HG03378 (cell line): ENCODE data around the gene OR6B2.

Source experiments
- ATAC-seq: cut with Tn5 transposase; IDR thresholded peaks from one replicate; pipeline ENCODE4 v1.9.1; 2021; ENCODE audit warnings: mild to moderate bottlenecking, moderate library complexity; ENCODE audit not compliant: unreplicated experiment

OR6B2 gene

DNA sequence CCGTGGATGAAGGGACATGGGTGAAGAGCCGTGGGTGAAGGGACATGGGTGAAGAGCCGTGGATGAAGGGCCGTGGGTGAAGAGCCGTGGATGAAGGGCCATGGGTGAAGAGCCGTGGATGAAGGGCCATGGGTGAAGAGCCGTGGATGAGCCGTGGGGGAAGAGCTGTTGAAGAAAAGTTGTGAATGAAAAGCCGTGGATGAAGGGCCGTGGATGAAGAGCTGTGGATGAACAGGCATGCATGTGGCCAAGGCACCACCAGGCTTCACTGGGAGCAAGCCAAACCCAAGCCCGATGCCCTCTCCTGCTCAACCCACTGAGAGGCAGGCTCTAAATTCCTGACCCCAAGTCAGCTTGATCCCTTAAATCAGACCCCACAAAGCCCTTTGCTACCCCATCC is 12.5 kb upstream of the OR6B2 start:
- no peak for ATAC-seq

DNA sequence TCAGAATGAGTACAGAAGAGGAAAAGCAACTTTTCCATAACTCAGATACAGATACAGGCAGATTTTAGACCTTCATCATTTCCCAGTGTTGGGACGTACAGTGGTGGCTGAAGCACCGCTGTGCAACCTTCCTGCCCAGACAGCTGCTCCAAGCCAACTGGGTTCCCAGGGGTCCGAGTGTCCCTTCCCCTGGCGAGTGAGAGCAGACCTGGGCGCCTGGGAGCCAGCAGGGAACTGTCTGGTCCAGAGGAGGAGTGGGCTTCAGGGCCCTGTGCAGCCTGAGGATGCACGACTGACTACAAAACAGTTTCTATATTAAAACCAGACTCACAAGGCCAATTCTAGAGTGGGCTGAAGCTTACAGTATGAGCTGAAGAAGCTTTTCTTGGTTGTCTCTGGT is 11.1 kb upstream of the OR6B2 start:
- ATAC-seq = no peak

DNA sequence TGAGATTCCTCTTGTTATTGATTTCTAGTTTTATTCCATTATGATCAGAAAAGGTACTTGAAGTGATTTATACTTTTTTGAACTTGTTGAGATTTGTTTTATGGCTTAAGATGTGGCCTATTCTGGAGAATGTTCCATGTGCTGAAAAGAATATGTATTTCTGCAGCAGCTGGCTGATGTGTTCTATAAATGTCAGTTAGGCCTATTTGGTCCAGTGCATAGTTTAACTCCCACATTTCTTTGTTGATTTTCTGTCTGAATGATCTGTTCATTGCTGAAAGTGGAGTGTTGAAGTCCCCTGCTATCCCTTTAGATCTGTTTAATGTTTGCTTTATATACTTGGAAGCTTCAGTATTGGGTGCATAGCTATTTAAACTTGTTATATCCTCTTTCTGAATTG is 7.1 kb upstream of the OR6B2 start:
- no peak for ATAC-seq

DNA sequence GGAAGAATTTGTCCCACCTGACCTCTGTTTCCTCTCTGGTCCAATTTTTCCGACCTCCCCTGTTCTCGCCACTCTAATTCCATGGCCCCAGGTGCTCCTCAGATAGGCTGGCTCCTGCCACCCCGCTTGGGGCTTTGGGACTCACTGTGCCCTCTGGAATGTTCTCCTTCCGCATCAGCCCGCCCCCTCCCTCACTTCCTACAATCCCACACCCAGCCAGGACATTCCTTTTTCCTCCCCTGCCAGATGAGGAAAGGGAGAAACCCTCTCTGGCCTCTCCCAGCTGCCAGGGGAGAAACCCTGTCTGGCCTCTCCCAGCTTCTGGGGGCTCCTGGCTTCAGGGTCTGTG is 3.1 kb upstream of the OR6B2 start:
- ATAC-seq = no peak

DNA sequence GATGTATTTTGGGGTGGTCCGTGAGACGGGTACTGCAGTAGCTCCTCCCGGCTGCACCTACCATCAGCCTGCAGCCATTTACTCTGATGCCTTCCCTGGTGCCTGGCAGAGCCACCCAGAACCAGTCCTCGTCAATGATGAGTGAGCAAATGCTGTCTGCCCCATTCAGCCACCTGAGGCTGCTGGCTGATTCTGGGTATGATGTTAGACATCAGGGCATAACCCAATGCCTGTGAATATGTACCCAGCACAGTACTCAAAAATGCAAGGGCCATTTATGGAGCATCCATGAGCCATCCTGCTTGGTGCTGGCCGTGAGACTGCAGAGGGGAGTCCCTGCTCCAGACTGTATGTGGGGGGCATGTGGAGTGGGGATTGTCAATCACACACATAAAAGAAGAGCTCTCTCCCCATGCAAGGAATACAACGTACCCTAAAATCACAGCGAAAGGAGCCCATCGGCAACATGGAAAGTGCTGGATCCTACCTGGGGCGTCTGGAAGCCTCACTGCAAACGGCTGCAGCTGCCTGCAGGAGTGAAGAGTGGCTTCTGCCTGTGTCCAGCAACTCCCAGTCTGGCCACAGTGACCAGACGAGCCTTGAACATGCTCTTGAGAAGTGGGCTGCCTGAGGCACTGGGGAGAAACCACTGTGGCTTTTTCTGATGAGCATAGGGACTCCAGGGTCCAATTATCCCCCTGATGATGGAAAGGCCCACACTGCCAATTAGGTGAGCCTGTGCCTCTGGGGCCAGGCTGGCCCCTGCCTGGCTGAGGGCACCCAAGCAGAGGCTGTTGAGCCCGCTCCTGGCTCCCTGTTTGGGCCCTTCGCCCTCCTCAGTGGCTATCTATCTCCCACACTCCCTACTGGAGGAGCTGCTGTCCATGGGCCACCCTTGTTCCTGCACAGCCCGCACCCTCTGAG is 2.4 kb upstream of the OR6B2 start:
- ATAC-seq = no peak

DNA sequence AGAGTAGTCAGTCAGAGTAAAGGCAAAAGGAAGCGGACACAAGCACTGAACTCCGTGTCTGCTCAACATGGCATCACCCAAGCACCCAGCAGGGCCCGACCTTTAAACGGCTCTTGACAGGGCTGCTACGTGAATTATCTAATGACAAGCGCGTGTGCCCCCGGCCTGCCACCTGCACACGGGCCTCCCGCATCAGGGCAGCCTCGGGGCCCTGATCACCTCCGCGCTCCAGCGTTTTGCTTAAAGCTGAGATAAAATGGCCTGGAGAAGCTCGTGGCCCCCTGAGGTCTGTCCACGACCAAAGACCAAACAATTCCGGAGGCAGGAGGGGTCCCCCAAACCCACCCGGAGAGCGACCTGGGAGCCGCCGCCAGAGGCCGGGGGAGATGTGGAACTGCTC is 5.5 kb downstream of the OR6B2 start:
- ATAC-seq = no peak

DNA sequence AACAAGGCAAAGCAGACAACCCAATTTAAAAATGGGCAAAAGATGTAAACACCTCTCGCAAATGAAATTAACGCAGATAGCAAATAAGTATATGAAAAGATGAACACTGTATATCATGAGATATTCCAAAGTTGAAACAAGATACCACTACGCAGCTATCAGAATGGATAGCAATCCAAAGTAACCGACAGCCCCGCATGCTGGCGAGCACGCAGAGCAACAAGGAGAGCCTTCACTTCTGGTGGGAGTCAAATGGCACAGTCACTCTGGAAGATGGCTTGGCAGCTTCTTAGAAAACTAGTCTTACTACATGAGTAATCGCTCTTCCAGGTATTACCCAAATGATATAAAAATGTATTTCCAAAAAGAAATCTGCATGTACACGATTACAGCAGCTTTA is 6.4 kb downstream of the OR6B2 start:
- no peak for ATAC-seq

DNA sequence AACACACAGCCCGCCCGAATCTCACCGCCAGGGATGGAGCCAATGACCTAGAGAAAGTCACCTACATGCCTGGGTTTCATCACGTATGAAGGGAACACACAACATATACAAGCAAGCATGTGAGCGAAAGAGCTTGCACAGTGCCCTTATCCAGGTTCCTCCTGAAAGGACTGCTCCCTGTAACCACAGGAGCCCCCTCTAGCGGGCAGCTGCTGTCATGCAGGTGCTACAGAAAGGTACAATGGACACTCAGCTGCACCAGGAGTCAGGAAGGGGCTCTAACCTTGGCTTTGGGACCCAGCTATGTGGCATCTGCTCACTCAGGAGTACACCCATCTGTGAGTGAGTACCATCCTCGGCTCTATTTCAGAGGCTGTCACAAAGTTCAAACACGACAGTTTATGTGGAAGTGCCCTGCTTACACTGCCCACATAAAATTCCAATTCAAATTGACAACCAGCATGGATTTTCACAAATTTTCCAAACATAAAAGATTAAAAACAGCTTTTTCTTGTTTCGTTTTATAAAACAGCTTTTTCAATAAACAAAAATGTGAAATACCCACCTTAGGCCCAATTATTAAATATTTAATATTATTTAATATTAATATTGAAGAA is 8.6 kb downstream of the OR6B2 start:
- ATAC-seq = no peak

DNA sequence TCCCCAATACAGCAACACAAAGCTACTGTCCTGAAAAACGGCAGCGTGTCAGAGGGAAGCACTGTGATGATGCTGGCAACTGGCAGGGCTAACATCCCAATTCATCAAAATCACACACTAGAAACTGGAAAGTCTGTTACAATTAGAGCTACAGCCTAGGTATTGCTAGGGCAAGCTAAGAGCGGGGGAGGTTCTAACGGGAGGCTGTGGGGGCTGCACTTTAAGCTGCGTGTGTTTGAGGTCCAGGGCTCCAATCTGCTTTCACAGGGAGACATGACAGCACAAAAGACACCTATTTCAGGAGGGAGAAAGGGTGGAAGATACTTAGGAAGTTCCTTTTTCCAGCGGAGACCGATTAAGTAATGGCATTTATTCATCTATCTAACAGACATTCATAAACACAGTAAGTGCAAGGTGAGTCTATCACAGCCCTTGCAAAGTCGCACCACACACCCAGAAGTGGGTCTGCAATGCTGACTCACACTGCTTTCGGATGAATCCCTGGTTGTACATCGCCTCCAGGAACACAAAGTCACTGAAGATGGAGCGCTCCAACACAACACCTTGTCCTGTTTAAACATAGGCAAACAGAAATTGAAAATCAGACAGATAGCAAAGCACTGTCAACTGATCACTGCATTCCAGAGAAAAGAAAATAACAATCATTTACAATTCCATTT is 12.0 kb downstream of the OR6B2 start:
- no peak for ATAC-seq

DNA sequence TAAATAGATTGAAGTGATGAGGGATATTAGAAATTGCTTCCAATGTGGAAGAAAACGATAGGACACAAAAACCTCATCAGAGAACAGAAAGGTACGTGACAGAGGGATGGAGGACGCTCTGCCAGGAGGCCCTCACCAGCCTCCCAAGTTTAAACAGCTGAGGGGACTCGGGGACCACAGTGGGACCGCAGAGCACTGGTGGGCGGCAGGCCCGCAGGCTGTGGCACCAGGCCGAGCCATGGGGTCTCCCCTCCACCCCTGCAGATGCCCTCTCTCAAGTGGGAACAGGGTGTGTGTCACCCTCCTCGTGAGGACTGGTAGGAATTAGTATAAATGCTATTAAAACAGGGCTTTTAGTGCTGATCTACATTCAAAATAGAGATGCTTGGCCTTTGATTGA is 15.9 kb downstream of the OR6B2 start:
- no peak for ATAC-seq

DNA sequence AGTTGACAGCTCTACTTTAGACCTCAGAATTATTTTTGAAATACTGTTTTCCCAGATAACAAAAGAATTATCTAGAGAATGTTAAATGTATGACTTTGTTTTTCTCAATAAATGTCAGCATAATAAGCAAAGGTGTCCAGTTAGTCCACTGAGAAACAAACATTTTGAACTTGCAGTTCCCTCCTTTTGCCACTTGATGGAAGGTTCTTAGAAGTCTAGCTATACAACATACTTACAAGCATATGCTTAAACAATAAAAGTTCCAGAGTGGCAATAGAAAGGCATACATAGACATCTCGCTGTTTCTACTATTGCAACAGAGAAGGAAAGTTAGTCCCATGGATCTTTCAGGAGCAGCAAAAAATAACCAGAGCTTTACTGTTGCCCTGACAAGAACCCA is 16.9 kb downstream of the OR6B2 start:
- no peak for ATAC-seq

DNA sequence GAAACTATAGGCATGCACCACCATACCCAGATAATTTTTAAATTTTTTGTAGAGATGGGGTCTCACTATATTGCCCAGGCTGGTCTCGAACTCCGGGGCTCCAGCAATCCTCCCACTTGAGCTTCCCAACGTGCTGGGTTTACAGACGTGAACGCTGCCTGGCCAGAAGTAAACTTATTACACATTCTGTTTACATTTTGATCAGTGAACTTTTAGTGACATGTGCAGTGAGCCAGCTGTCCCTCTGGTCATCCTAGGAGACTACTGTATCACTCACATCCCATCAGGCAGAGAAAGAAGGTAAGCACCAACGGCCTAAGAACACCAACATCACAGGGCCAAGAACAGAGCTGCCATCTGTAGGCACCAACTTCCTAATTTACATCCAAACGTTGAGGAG is 27.2 kb downstream of the OR6B2 start:
- no peak for ATAC-seq

DNA sequence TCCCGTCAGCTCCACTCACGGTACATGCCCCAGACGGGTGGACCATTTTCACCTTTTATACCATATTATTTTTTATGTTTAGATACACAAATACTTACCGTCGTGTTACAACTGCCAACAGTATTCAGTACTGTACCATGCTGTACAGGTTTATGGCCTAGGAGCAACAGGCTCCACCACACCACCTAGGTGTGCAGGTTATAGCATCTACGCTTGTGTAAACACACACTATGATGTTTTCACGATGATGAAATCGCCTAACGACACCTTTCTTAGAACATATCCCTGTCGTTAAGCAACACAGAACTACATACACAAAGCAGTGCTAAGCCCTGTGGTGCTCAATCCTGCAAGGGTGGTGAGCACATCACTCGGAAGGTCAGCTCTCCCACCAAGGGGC is 29.6 kb downstream of the OR6B2 start:
- ATAC-seq = no peak

DNA sequence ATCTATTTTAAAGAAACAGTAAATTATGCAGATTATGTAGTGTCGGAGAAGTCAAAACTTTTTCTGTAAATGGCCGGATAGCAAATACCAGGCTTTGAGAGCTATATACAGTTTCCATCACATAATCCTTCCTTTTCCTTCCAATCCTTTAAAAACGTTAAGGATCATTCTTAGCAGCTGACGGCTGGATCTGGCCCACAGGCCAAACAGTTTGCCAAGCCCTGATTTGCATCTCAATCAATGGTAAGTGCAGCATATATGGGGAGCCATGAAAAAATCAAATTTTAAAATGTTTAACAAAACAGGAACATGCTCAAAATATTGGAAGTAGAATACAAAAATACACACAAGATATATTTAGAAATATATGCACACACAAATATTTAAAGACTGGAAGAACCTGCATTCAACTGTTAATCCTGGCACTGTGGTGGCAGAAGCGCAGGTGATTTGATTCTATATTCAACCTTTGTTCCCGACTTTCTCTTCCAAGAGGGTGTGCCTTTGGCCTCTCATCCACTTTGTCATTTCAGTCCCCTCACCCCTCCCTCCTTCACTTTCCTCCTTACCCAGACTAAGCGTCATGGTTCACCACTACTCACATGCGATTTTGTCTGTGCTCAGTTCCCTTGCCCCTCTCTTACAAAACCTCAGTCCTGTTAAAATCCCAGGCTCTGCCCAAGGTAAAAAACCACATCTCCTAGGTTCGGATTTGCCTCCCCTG is 32.4 kb downstream of the OR6B2 start:
- ATAC-seq = no peak

DNA sequence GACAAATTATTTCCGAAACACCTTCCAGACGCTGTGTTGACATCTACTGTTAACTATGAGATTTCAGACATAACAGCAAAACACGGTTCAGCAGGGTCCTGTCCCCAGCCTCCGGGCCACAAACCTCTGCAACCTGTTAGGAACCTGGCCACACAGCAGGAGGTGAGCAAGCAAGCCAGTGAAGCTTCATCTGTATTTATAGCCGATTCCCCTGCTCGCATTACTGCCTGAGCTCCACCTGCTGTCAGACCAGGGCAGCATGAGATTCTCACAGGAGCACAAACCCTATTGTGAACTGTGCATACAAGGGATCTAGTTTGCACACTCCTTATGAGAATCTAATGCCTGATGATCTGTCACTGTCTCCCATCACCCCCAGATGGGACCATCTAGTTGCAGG is 36.1 kb downstream of the OR6B2 start:
- no peak for ATAC-seq

DNA sequence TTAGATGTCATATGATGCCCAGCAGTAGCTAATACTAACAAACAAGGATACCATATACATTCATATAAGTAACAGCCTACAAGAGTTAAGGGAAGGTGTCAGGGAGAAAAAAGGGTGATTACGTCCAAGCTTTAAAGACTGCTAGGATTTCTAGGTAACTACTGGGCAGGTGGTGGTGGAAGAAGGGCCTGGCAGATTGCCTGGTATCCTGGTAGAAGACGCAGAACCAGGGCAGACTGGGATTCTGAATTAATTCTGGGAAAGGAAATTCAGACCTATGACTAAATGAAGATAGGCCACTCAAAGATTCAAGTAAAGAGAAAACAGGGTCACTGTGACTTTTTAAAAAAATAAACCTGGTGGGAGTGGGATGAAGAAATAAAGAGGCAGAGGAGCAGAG is 36.9 kb downstream of the OR6B2 start:
- no peak for ATAC-seq

DNA sequence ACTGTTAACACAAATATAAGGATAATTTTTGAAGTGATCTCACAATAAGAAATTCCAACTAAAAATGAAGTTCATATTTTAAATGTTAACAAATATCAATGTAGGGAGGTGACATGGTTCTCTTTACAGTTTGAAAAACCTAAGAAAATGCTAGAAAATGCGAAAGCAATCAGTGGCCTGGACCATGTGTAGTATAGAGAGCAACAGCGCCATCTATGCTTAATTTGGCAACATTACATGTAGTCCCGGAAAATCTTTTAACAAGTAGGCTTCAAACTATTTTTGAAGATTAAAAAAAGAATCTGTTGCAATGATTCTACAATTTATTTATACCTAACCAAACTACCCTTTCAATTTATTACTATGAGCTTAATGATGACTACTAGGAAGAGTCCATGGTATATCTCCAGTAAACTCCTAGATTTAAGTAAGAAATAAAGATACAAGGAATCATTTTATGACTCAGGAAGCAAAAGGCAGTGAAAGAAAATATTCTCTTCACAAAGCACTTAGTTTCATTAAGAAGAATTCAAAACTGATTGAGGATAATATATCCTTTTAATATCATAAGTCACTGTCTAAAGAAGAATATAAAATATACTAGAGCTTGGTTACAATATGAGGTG is 38.4 kb downstream of the OR6B2 start:
- ATAC-seq = no peak

DNA sequence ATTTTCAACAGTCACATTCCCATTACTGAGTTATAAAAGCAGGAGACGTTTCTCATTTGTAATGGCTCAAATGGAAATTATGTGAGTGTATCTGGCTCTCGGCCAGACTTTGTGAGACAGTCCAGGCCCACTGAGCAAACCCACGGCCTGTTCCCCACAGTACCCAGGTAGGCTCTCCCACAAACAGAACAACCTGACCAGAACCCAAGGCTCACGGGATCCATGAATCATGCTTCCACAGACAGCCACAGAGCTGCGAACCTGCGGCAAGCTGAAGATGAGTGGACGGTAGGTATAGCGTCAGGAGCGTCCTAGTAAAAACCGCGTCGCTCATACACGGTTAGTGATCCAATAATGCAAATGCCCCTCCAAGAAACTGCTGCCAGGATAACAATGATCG is 39.3 kb downstream of the OR6B2 start:
- no peak for ATAC-seq

DNA sequence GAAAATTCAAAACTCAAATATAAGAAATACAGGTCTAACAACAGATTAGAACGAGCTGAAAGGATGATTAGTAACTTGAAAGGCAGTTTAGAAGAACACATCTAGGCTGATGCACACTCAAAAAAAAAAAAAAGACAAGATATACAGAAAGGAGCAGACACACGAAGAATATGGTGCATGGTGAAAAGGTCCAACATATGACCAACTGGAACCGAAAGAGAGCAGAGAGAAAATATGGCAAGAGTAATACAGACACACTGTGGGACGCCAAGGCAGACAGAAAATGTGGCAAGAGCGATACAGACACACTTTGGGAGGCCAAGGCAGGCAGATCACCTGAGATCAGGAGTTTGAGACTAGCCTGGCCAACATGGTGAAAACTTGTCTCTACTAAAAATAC is 44.9 kb downstream of the OR6B2 start:
- no peak for ATAC-seq

DNA sequence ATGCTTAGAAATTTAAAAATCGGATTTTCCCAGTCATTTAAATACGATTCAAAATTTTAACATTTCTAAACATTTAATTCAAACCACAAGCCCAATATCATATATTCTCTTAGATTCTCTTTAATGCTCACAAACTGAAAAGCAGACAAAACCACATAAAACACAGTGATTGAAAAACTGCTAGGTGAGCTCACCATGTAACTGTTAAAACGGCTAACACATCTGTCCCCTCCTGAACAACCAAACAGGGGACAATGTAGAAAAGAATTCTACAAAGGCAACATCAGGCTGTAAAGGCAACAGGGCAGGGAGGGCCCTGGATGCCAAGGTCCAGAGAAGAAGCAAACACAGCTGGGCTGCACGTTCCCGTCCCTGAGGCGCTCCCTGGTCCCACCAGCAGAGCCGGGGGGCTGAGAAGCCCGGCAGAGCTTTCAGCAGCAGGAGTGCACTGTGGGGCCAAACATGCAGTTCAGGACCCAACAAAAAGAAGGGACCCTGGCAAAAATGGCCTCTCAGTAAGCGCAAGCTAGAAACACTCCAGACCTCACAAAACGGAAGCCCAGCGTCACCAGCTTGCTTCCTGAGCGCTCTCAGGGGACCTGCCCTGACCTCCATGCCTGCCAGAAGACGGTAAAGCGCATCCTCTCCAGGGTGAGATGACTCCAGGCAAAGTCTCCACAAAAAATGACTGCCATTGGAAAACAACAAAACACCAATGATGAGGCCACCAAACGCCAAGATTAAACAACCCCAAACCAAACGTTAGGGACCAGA is 45.6 kb downstream of the OR6B2 start:
- no peak for ATAC-seq
